ENCODE measurements around the gene RASA4B.

The RASA4B gene

DNA sequence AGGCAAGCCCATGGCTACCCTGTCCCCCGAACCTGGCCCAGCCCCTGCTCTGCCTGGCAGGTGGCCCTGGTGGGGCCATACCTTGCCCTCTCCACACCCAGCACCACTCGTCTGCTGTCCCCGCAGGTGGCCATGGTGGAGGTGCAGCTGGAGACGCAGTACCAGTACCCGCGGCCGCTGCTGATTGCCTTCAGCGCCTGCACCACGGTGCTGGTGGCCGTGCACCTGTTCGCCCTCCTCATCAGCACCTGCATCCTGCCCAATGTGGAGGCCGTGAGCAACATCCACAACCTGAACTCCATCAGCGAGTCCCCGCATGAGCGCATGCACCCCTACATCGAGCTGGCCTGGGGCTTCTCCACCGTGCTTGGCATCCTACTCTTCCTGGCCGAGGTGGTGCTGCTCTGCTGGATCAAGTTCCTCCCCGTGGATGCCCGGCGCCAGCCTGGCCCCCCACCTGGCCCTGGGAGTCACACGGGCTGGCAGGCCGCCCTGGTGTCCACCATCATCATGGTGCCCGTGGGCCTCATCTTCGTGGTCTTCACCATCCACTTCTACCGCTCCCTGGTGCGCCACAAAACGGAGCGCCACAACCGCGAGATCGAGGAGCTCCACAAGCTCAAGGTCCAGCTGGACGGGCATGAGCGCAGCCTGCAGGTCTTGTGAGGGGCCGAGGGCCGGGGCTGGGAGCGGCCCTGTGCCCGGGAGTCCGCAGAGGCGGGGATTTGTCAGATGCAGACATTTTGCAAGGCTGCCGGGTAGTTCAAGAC, 71.0 kb downstream of the RASA4B start:
- DNase-seq (ENCODE audit: low read depth in 1 of 2, low spot score in 1 of 2) = no peak
- 0 out of 2 replicates have a peak, but pooled peaks have one; percentile 31 for TF ChIP-seq POLR2AphosphoS5 (IDR thresholded peaks at IDR 0.05; ENCODE audit: low read depth)
- TF ChIP-seq REST (IDR thresholded peaks at IDR 0.05; ENCODE audit: insufficient replicate concordance, low read depth) = no peak

GRCh38 chr7:102445674-102446071, 71.9 kb downstream of the RASA4B start:
- Histone ChIP-seq H3K4me3 (replicated peaks; ENCODE audit: insufficient read depth, low read length) (no peak overlapping the region), H3K27ac (replicated peaks) (peak overlapping the region; percentile 21; the same call in 1 of the 2 replicates), H3K27me3 (ENCODE audit: insufficient read depth, poor library complexity, severe bottlenecking) (no peaks in the 10 kb centered on the region)
- no peak for DNase-seq (ENCODE audit: low read depth in 1 of 2, low spot score in 1 of 2)
- no peak for TF ChIP-seq CTCF (IDR thresholded peaks at IDR 0.05; ENCODE audit: insufficient read depth, low read length)
- TF ChIP-seq REST (IDR thresholded peaks at IDR 0.05; ENCODE audit: insufficient replicate concordance, low read depth) = no peak
- no peak for TF ChIP-seq POLR2AphosphoS5 (IDR thresholded peaks at IDR 0.05; ENCODE audit: low read depth)
- TF ChIP-seq GABPA (IDR thresholded peaks at IDR 0.05; ENCODE audit: low read depth) = no peak
- TF ChIP-seq SPI1 (IDR thresholded peaks at IDR 0.05; ENCODE audit: borderline replicate concordance, low read depth) = no peak

More for the DNA sequence above, 71.0 kb downstream of the RASA4B start:
- no peak overlapping the region for H3K4me3 ChIP-seq (replicated peaks; ENCODE audit: insufficient read depth, low read length)
- H3K27ac ChIP-seq (replicated peaks) = no peak overlapping the region
- no peaks in the 10 kb centered on the region for H3K27me3 ChIP-seq (ENCODE audit: insufficient read depth, poor library complexity, severe bottlenecking)

DNA sequence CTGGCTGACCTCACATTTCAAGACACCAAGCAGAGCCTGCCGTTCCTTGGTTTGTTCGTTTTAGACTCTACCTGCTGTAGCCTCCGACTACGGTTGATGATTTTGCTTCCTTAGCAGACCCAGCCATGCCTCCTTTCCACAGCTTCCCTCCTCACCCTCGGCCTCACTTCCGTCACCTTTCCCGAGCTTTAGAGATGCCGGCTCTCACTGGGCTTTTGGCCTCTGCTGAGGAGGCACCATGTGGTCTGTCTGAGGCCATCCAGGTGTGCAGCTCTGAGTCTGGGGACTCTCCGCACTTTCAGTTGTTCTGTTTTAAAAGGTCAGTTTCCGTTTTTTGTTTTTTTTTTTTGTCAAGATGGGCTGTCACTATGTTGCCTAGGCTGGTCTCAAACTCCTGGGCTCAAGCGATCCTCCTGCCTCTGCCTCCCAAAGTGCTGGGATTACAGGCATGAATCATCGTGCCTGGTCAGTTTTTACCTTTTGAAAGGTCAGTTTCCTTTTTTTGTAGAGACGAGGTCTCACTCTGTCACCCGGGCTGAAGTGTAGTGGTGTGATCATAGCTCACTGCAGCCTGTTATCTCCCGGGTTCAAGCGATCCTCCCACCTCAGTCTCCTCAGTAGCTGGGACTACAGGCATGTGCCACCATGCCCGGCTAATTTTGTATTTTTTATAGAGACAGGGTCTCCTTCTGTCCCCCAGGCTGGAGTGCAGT, 72.5 kb downstream of the RASA4B start:
- no peak for DNase-seq (ENCODE audit: low read depth in 1 of 2, low spot score in 1 of 2)
- Histone ChIP-seq H3K27ac (replicated peaks) (peak overlapping the region; percentile 21; the same call in 1 of the 2 replicates), H3K4me3 (replicated peaks; ENCODE audit: insufficient read depth, low read length) (no peak overlapping the region), H3K27me3 (ENCODE audit: insufficient read depth, poor library complexity, severe bottlenecking) (no peaks in the 10 kb centered on the region)
- TF ChIP-seq CTCF (IDR thresholded peaks at IDR 0.05; ENCODE audit: insufficient read depth, low read length) = no peak

DNA sequence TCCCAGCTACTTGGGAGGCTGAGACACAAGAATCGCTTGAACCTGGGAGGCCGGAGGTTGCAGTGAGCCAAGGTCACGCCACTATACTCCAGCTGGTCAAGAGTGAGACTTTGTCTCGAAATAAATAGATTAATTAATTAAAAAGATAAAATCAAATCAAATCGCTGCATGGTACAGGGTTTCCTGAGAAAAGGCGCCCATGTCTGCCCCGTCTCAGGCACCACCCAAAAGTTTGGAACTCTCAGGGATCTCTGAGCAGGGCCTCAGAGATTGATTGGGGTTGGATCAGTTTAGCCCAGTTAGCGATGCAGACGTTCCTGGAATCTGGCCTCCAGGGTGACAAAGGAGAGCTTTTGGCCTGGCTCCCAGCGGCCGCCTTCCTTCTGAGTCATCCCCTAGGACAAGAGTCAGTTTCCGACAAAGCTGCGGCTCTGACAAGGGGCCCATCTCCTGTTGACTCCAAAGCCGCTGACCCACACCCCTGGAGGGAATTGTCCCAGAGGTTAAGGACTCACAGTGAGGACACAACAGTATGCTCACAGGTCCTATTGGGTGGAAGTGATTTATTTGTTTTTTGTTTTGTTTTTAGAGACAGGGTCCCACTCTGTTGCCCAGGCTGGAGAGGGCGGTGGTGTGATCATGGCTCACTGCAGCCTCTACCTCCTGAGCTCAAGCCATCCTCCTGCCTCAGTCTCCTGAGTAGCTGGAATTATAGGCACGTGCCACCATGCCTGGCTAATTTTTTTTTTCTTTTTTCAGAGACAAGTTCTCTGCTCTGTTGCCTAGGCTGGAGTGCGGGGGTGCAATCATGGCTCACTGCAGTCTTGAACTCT, 77.4 kb downstream of the RASA4B start:
- H3K4me3 ChIP-seq (replicated peaks; ENCODE audit: insufficient read depth, low read length) = no peak overlapping the region
- no peaks in the 10 kb centered on the region for H3K27me3 ChIP-seq (ENCODE audit: insufficient read depth, poor library complexity, severe bottlenecking)
- no peak for DNase-seq (ENCODE audit: low read depth in 1 of 2, low spot score in 1 of 2)
- H3K27ac ChIP-seq (replicated peaks) = no peak overlapping the region
- TF ChIP-seq CTCF (IDR thresholded peaks at IDR 0.05; ENCODE audit: insufficient read depth, low read length) (no peak), POLR2AphosphoS5 (IDR thresholded peaks at IDR 0.05; ENCODE audit: low read depth) (no peak), REST (IDR thresholded peaks at IDR 0.05; ENCODE audit: insufficient replicate concordance, low read depth) (no peak), GABPA (IDR thresholded peaks at IDR 0.05; ENCODE audit: low read depth) (no peak), SPI1 (IDR thresholded peaks at IDR 0.05; ENCODE audit: borderline replicate concordance, low read depth) (no peak)

All from HL-60 (cell line).